Activated CD8-positive, alpha-beta memory T cell treated with anti-CD3 and anti-CD28 coated beads, Interleukin-2, amount 50 U/mL, for 48 hours (primary cell): ENCODE results near the gene STX1B.
"Not testable (repeated sequence)": the region's sequence is repeated elsewhere in the genome, so short reads cannot be mapped to it uniquely, and the experiment has no call there.

Experiments used
- DNase-seq: peaks from one replicate; pipeline ENCODE4 v3.0.0-alpha.2; 2020

STX1B gene

GRCh38 chr16:31010585-31011325 lies at the start of gene STX1B:
TSS of gene STX1B (minus strand) at chr16:31010638. CDS start at chr16:31010396, 242 bp downstream.
- DNase-seq, result peak; percentile 63

- DNase-seq, result no peak
Measured at GRCh38 chr16:31055613-31056012, 45.2 kb upstream of the STX1B start.

- no peak for DNase-seq
Measured at GRCh38 chr16:31052114-31052513, 41.7 kb upstream of the STX1B start.

GRCh38 chr16:31050280-31051030 lies 40.0 kb upstream of the STX1B start:
- no peak for DNase-seq

GRCh38 chr16:31043898-31044481 lies 33.6 kb upstream of the STX1B start:
- DNase-seq, result no peak

- DNase-seq, result no peak
Measured at GRCh38 chr16:31043352-31043751, 32.9 kb upstream of the STX1B start.

- DNase-seq, result no peak
Measured at GRCh38 chr16:31042866-31043265, 32.4 kb upstream of the STX1B start.

GRCh38 chr16:31038993-31039392 lies 28.6 kb upstream of the STX1B start:
- DNase-seq, result no peak

GRCh38 chr16:31036691-31037090 lies 26.3 kb upstream of the STX1B start:
- no peak for DNase-seq

- peak; percentile 91 for DNase-seq
Measured at GRCh38 chr16:31033709-31034492, 23.5 kb upstream of the STX1B start.

- DNase-seq, result peak; percentile 98
Measured at GRCh38 chr16:31032736-31033708, 22.6 kb upstream of the STX1B start, which contains the start of gene STX4. TSS of gene STX4 (plus strand) at chr16:31033558. CDS start at chr16:31033806, 248 bp downstream.

GRCh38 chr16:31031276-31031675 lies 20.8 kb upstream of the STX1B start:
- DNase-seq, result no peak

GRCh38 chr16:31029272-31029671 lies 18.8 kb upstream of the STX1B start:
- no peak for DNase-seq

- no peak for DNase-seq
Measured at GRCh38 chr16:31025339-31025738, 14.9 kb upstream of the STX1B start.

GRCh38 chr16:31023627-31024226 lies 13.3 kb upstream of the STX1B start:
- DNase-seq, result no peak

- no peak for DNase-seq
Measured at GRCh38 chr16:31023252-31023602, 12.8 kb upstream of the STX1B start.

- DNase-seq, result no peak
Measured at GRCh38 chr16:31022544-31023251, 12.3 kb upstream of the STX1B start.

- no peak for DNase-seq
Measured at GRCh38 chr16:31020536-31020935, 10.1 kb upstream of the STX1B start.

- DNase-seq, result not testable (repeated sequence)
Measured at GRCh38 chr16:31017756-31018155, 7.3 kb upstream of the STX1B start.

GRCh38 chr16:31016018-31016417 lies 5.6 kb upstream of the STX1B start:
- DNase-seq, result no peak

GRCh38 chr16:31013292-31013691 lies 2.9 kb upstream of the STX1B start:
- not testable (repeated sequence) for DNase-seq
